ENCODE results near the gene RASGRF2.
"Not testable (repeated sequence)": the region's sequence is repeated elsewhere in the genome, so short reads cannot be mapped to it uniquely, and the experiment has no call there.

The RASGRF2 gene

DNA sequence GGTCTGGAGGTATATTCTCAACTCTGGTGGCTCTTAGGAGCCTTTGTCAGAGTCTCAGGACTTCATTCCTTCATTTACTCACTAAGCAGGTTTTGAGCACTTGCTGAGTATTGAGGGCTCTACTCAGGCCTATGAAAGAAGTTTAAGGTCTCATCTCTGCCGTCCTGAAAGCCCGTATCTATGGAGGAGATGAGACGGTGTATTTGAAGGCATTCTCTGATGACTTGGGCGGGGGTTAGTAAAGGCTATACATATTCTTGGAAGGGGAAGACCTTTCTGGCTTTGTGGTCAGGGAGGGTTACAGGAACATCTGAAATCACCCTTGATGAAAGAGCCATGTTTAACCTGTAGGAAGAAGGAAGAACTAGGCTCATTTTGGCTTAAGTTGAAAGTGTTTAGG is 21.9 kb downstream of the RASGRF2 start:
- DNase-seq (ENCODE audit: low spot score), result no peak

DNA sequence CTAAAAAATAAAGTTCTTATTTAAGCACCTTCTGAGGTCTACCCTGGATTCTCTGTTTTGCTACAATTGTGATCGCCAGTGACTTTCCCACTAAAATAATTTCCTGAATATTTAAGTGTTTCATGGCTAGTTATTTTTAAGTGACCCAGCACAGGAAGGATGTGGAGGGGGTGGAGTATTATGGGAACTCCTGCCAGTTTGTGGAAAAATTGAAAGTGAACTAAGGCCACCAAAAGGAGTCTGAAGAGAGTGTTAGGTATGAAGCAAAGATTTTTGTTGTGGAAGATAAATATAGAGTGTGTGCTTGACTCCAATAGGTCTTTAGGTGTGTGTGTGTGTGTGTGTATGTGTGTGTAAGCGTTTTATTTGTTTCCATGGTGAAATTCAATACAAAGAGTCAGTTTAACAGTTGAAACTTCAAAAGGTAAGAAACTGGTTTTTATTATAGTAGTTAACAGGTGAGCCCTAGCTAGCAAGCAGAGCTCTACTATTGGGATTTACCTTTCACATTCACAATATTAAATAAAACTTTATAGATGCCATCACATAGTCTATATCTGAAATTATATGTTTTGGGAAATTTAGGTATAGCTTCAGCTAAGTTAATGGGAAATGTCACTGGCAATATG is 25.6 kb downstream of the RASGRF2 start:
- no peak for DNase-seq (ENCODE audit: low spot score)

DNA sequence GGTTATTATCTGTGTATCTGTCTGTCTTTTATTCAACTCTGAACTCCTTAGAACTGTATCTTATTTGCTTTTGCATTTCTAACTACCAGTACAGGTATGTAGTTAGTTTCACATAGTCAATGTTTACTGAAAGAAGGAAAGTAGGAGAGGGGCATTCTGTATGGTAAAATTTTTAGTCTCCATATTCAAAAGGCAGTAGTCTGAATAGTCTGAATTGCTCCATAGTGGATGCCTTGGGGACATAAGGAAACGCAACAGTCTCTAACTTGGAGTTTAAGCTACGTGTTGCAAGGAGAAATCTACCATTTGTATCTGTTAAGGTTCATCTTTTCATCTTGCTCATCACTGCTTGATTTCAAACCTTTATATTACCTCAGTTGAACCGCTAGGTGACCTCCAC is 26.2 kb downstream of the RASGRF2 start:
- no peak for DNase-seq (ENCODE audit: low spot score)

DNA sequence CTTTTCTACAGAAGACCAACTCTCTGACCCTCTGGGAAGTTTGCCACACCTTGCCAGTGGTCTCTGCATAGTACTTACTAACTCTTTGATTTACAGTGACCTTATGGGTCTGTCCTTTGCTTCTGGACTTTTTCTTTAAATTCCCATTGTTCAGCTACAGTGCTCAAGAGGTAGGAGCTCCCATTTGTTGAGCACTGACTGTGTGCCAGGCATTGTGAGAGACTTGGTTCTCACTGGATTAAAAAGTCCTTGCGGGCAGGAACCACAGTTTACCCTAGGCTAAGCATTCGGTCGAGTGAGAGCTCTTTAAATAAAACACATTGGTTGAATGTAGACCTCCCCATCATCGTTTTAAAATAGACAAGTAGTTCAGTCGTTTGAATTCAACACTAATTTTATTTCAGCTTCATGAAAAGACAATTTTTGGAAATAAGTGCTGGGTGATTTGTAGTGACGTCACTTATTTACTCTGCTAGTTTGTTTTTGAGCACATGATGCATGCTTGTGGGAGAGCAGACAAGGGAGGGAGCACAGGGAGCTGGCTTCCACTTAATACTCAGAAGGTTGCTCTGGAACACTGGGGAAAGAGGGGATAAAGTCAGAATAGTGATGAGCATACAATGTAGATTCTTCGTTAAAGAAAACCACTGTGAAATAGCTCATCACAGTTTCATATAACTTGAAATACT is 27.1 kb downstream of the RASGRF2 start:
- DNase-seq (ENCODE audit: low spot score), result no peak

DNA sequence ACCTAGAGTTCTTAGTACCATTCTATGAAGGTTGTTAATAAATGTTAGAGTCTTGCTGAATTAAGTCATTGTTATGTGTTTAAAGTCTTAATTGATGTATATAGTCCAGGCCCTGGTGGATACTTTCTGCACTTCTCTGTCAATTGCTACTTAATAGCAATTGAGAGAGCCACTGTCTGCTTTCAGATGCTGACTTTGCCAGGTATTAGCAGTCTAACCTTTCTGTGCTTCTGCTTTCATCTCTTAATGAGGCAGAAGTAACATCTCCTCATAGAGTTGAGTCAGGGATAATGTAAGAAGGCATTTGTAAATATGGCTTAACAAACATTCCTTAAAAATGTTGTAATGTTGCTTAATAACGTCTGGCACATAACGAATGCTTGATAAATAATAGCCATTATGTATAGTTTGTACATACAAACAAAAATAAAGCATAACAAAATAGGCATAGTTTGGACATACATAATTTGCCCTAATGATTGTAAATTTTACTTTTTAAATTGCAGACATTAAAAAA is 28.3 kb downstream of the RASGRF2 start:
- no peak for DNase-seq (ENCODE audit: low spot score)

DNA sequence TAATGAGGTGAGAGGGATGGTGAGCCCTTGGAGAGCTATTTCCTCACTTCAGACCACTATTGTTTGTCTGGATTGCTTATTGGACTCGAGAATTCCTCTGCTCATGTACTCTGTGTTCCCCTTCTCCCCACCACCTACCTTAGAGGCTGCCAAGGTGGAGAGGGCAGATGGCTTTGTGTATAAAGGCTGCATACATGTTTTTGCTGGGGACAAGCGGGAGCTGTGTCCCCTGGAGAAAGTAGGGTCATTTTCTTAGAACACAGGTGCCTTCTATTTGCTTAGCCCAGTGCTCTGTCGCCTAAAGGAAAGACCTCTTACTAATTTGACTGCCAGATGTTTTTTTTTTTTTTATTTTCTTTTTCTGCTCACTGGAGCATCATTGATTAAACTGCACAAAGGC is 29.7 kb downstream of the RASGRF2 start:
- DNase-seq (ENCODE audit: low spot score), result no peak

DNA sequence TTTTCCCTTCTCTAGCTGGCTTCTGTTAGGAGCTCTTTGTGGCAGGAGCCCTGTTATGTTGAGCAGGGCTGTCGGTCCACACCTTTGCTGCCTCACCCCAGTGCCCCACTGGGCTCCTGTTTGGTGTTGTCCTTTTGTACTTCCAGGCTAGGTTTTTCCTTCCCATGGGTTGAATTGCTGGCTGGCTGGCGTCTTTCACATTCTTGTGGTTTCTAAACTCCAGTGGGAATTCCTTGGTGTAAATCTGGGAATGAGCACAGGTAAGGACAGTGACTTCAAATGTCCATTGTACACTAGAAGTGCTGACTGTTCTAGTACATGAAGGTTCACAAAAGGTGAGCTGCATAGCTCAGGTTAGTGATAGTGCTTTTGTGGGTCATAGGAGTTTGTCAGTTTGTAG is 30.4 kb downstream of the RASGRF2 start:
- no peak for DNase-seq (ENCODE audit: low spot score)

DNA sequence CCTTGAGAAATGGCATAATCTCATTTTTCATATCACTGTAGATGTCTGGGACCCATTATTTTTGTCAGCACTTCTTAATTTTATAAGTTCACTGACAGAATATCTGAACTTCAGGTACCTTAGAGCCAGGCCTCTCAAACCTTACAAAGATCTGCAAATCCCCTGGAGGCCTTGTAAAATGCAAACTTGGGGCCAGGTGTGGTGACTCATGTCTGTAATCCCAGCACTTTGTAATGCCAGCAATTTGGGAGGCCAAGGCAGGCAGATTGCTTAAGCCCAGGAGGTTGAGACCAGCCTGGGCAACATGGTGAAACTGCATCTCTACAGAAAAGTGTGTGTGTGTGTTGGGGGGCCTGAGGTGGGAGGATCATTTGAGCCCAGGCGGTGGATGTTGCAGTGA is 30.8 kb downstream of the RASGRF2 start:
- no peak for DNase-seq (ENCODE audit: low spot score)

DNA sequence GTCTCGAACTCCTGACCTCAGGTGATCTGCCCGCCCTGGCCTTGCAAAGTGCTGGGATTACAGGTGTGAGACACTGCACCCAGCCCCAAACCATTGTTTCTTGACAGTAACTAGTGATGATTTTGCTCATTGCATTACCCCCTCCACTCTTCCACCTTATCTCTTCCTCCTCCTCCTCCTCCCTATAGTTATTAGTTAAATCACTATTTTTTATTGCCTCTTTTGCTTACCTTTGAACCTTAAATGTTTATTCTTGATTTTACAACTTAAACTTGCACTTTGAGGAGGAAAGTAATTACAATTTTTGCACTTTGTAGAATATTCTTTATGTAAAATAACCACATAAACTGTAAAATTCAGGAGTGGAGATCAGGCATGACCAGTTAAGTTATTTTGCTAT is 35.7 kb downstream of the RASGRF2 start:
- no peak for DNase-seq (ENCODE audit: low spot score)

DNA sequence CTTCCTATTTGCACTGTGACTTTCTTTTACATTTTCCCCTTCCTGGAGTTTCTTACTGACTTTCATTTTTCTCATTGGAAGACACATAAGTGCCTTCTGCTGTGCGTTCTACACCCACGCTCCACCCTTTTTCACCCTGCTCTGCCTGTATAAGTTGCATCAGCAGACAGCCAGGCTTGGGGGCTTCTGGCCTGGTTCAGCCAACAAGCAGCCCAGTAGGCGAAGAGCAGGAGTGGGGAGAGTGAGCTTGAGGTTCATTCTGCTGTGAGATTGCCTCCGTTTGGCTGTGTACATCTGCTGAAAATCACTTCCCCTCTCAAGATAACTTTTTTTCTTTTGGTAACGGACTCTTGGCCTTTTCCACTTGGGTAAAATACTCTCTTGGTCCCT is 38.4 kb downstream of the RASGRF2 start:
- DNase-seq (ENCODE audit: low spot score), result no peak

DNA sequence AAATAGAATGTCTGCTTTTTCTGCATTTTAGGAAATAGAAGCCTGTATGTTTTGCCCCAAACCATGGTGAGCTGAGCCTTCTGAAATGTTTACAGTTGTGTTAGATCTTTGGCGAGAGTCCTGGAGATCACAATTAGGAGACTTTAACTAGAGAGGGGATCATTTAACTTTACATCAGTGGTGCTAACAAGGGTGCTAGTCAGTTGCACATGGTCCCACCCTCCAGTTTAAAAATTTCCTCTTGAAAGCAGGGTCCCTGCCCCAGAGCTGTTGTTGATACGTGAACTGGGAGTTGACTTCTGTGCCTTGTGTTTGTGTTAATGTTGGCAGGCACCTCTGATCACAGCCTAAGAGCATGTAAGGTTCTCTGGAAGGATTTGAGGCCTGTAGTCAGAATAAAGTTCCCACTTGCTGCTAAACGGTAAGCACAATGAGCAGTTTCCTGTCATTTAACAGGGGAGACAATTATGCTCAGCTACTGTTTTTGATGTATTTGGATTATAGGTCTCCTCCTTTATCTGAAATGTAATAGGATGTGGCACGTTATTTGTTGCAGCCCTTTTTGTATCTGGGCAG is 43.7 kb downstream of the RASGRF2 start:
- DNase-seq (ENCODE audit: low spot score), result no peak

DNA sequence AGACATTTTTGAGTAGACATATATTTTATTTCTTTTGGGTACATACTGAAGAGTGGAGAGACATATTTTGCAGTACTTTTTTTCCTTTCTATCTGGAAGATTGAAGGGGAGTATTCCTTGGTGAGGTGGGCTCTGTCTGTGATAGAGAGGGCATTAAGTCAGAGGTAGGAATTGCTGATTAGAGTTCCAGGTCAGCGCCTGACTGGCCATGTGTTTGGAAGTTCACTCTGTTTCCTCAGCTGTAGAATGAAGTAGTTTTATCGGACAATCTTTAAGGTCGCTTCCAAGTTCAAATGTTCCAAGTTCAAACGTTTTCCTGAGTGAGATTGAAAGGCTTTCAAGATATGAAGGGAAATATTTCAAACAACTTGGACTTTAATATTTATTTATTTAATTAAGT is 45.5 kb downstream of the RASGRF2 start:
- no peak for DNase-seq (ENCODE audit: low spot score)

DNA sequence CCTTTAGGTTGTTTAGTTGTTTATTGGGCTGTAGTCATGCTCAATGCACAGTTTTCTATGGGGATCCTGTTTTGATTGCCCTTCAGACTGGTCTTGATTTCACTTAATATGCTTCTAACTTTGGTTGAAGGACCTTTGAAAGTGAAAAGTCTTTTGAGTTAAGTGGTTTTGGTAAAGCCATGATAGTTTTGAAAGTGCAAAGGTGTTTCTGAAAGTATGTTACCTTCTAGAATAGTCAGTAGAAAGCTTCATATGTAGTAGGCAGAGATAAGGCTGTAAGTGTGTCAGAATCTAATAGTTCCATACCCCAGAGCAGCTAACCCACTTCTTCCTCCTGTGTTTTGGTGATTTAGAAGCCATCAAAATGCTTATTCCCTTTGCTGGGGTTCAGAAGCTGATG is 46.1 kb downstream of the RASGRF2 start:
- DNase-seq (ENCODE audit: low spot score), result no peak

DNA sequence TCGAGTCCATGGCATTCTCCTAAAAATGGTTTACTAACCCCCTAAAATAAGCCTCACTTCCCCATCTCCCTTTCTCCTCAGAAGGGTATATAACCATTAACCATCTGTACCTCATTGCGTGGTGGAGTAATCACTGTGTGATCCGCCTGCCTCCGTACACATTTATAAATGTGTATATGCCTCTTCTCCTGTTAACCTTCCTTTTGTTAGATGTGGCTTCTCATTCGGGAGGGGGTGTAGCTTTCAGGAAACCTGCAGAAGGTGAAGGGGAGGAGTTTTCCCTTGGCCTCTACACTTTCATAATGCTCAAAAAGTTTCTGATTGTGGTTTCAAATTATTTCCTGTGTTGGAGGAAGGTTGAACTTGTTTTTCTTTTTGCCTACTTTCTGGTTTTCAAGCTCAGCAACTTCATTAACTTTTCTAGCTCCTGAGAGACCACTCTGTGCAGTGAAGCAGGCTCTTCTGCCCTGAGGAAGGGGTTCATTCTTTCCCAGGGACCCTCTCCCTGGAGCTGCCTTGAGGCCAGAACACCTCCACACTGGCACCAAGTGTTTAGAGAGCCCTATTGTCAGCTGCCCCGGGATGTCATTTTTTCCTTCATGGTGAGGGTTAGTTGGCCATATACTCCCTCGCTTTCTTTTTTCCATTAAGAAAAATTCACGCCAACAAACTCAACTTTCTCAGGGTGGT is 46.9 kb downstream of the RASGRF2 start:
- DNase-seq (ENCODE audit: low spot score), result no peak

DNA sequence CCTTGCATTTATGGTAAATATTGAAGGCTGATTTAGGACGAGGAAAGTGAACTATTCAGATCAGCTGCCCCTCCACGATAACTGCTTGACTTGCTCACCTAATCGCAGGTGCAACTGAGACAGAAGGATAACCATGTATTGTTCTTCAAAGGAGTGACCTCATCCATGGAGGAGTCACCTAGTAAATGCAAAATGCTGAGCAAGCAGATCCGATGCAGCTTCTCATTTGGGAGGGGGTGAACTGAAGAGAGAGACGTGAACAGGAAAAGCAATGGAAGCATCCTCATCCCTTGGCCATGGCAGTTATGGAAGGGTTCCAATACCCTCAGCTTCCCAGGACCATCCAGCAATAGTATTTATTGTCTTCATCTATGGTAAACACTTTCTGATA is 47.5 kb downstream of the RASGRF2 start:
- DNase-seq (ENCODE audit: low spot score), result no peak

DNA sequence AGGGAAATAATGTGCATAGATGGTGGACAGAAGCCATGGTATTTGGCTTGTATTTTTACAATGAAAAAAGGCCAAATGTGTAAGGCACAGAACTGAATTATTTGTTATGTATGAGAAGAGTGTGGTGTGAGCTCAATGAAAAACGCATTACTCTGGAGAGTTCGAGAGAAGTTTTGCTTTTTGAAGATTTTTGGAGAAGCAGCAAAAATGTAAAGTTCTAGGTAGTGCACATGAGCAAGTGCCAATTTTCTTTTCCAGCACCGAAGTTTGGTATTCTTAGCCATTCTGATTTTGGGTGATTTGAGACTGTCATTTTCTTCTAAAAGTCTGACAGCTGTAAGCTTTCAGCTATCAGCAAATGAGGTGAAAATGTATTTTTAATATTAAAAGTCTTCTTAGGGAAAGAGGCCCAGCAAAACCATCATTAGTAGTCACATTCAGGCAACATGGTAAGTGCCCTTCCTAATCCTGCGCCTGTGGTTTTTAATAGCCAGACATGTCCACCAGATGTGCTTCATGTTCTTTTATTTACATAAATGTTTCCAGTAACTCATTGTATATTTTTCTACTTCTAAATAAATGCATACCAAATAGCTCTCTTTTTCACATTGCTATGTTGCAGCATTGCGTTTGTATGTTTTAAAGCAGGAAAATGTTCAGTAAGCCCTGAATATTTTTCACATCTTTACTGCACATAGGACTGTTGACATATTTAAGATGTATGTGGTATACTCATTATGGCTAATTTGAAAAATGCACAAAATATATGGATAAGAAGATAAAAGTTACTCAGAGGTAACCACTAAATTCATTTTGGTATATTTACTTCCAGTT is 50.4 kb downstream of the RASGRF2 start:
- DNase-seq (ENCODE audit: low spot score), result no peak

DNA sequence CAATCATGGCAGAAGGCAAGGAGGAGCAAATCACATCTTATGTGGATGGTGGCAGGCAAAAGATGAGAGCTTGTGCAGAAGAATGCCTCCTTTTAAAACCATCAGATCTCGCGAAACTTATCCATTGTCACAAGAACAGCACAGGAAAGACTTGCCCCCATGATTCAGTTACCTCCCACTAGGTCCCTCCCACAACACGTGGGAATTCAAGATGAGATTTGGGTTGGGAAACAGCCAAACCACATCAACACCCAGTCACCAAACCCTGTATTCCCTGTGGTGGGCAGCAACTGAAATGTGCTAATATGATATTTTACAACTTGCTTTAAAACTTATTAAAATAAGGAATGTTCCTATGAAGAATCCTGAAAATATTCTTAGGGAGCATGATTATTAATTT is 54.2 kb downstream of the RASGRF2 start:
- DNase-seq (ENCODE audit: low spot score), result no peak

DNA sequence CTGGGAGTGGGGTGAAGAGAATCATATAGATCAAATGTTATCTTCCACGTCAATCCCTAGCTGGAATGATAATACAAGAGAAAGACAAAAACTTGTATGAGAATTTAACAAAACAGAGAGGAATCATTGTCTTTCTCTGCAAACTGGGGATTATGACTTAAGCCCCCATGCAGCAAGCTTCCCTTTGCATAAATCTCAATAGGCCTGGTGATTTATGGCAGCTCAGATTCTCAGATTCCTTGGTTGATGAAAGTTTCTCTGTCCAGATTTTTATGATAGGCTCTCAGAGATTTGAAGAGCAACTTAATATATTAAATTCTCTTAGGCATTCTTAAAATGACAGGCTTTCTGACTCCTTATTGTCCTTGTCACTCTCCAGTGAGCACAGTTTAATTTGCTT is 56.0 kb downstream of the RASGRF2 start:
- no peak for DNase-seq (ENCODE audit: low spot score)

DNA sequence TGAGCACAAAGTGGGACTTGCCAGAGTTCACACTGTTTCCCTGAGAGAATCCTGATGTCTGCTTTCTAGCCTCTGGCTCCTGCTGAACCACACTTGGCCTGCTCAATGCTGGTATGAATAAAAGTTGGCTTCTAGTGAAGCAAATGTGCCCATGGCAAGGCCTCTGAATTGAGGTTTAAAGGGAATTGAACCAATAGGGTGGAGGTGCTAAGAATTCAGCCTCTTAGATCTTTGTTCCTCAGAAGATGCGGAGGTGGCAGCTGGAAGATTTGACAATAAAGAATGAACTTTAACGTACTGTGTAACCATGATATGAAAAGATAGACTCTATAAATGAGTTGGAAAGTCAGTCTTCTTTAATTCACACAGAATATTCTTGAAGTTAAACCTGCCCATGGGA is 57.2 kb downstream of the RASGRF2 start:
- DNase-seq (ENCODE audit: low spot score), result no peak

DNA sequence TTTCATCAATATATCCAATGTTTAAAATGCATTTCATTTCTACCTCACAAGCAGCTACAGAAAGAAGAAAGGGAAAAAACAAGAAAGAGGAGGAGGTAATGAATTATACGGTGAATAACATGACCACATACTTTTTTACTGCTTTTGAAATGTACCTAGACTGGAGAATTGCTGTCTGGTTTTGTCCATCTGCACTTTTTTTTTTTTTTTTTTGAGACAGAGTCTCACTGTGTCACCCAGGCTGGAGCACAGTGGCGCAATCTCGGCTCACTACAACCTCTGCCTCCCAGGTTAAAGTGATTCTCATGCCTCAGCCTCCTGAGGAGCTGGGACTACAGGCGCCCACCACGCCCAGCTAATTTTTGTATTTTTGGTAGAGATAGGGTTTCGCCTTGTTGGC is 58.4 kb downstream of the RASGRF2 start:
- not testable (repeated sequence) for DNase-seq (ENCODE audit: low spot score)

DNA sequence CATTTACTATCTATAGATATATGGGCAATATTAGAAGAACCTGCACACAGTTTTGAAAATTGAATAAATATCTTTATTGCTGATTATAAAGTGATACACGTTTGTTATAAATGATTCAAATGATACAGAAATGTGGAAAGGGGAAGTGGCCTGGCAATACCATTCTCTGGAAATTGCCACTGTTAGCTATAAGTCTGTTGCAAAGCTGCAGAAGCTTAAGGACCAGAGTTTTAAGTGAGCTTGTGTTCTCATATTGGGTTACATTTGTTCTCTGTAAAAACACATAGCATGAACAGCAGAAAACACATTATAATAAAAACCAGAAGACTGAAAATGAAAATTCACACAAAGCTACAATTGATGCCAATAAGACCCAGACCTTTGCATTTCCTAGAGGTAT is 59.6 kb downstream of the RASGRF2 start:
- DNase-seq (ENCODE audit: low spot score), result no peak

DNA sequence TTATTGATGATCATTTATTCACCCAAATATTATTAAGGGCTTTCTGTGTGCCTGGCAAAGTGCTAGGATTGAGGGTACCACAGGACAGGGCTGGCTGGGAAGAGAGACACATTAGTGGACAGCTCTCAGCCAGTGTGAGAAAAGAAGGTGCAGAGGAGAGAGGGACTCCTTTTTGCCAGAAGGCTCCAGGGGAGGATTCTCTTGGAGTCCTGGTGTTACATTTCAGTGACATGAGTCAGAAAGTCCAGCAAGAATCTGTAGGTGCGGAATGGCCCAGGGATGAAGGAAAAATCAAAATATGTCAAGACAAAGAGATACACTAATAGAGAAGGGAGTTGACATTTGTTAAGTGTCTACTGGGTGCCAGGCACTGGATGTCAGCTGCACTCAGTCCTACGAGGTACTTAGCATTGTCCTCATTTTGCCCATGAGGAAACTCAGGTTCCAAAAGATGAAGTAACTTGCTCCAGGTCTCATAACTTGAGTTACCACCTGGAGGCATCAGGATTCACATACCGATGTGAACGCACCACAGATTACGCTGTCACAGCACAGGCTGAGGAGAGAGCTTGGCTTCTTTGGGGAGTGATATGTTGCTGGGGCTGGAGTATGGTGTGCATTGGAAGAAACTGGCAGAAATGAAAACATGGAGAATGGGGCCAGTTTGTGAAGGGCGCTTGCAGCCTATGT is 60.5 kb downstream of the RASGRF2 start:
- DNase-seq (ENCODE audit: low spot score), result no peak
